ENCODE data around the gene CDH23. TPM values are rescaled to one million over a fixed set of nuclear protein-coding genes. Genes with fewer than 3 reads are reported as not detected.

Gene CDH23
- polyA plus RNA-seq, 2 donors = 1.6 to 3.2 TPM

DNA sequence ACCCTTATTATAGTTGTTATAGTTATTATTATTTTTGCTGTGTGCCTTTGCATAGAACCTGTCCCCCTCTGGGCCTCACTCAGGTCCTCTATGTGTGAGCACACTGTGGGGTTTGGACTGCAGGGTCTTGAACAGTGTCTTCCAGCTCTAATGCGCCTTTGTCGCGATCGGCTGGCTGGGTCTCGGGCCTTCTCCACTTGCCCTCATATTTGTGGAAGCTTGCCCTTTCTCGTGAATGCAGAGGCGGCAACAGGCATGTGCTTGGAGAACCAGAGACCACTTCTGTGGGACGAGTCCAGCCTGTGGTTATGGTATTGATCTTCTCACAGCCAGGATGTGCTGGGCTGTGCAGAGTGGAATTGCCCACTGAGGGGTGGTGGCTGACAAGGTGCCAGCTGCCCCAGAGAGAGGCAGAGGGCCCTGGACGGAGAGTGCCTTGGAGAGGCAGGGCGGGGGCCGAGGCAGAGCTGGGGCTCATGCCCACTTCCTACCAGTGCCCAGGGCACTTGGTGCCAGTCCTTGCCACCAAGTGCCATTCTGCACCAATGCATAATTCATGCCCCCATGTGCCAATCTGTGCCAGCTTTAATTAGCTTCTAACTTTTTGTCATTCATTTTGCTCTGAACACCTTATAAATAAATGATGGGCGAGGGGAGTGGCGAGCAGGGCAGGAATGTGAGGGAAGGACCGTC is 6.8 kb upstream of the CDH23 start:
- Histone ChIP-seq H3K36me3 (ENCODE audit: control insufficient read depth in 2 of 2, insufficient read depth in 2 of 2, low read length in 1 of 2) (no peaks in the 10 kb centered on the region), H3K4me1 (ENCODE audit: control insufficient read depth in 2 of 2, insufficient read depth in 2 of 2, low read length in 1 of 2) (no peaks in the 10 kb centered on the region), H3K27me3 (ENCODE audit: control insufficient read depth in 1 of 2, insufficient read depth in 2 of 2, low read length in 2 of 2) (no peaks in the 10 kb centered on the region), H3K4me3 (ENCODE audit: low read depth in 1 of 2, low read length in 2 of 2) (no peak overlapping the region), H3K9me3 (ENCODE audit: control insufficient read depth in 2 of 2, insufficient read depth in 1 of 2, low read depth in 1 of 2, low read length in 1 of 2) (no peaks in the 10 kb centered on the region), H3K27ac (ENCODE audit: low read depth in 2 of 2, low read length in 1 of 2) (no peak overlapping the region)
- WGBS, 2 donors = 80 to 85% methylated on average over 14 of the region's 14 CpGs

DNA sequence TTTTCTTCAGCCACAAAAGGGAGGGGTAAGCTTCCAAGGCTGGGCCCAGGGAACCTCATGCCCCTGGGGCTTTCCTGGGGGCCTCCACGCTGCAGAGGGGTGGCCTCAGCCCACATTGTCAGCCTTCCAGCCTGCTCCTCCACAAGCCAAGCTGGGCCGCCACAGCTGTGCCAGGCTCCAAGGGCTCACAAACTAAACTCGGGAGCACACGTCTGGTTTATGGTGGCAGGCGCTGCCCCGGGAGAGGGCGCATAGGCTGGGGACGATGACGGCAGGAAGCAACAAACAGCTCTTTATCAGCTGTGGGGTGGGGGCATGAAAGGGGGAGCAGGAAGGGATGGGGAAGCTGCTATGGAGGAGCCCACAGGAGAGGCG is 6.3 kb upstream of the CDH23 start:
- Histone ChIP-seq H3K27me3 (ENCODE audit: control insufficient read depth in 1 of 2, insufficient read depth in 2 of 2, low read length in 2 of 2) (no peaks in the 10 kb centered on the region), H3K36me3 (ENCODE audit: control insufficient read depth in 2 of 2, insufficient read depth in 2 of 2, low read length in 1 of 2) (no peaks in the 10 kb centered on the region), H3K4me1 (ENCODE audit: control insufficient read depth in 2 of 2, insufficient read depth in 2 of 2, low read length in 1 of 2) (no peaks in the 10 kb centered on the region), H3K4me3 (ENCODE audit: low read depth in 1 of 2, low read length in 2 of 2) (no peak overlapping the region), H3K27ac (ENCODE audit: low read depth in 2 of 2, low read length in 1 of 2) (no peak overlapping the region), H3K9me3 (ENCODE audit: control insufficient read depth in 2 of 2, insufficient read depth in 1 of 2, low read depth in 1 of 2, low read length in 1 of 2) (no peaks in the 10 kb centered on the region)
- WGBS, 2 donors = 33 to 41% methylated on average over 10 of the region's 10 CpGs

DNA sequence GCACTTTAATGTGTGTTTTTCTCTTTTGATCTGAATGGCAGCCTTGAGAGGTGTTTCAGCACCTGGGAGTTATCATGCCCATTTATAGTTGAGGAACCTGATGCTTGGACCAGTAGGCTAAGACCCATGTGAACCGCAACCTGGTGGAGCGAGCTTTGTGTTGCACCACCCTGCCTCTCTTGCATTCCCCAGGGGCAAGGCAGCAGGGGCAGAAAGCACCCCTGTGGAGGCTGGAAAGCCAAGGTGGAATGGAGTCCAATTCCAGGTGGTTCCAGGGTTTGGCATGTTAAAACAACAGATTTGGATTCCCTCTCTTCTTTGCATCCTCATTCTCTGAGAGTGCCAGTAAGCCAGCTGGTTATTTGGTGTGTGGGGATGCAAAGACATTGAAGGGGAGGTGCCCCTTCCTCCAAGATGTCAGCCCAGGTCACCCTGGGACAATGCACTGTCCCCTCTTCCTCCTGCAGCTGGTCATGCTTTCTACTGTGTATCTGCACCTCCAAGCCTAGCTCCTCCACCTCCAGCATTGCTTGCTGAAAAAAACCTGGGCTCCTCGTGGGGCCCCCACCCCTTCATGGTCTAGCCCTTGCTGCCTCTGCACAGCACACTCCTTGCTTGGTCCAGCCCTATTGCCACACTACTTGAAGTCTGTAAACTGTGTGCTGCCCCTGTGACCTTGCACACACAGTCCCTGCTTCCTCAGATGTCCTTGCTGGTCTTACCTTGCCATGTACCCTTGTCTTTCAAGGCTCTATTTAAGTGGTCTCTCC is 5.6 kb upstream of the CDH23 start:
- Histone ChIP-seq H3K4me1 (ENCODE audit: control insufficient read depth in 2 of 2, insufficient read depth in 2 of 2, low read length in 1 of 2) (no peaks in the 10 kb centered on the region), H3K27ac (ENCODE audit: low read depth in 2 of 2, low read length in 1 of 2) (no peak overlapping the region), H3K27me3 (ENCODE audit: control insufficient read depth in 1 of 2, insufficient read depth in 2 of 2, low read length in 2 of 2) (no peaks in the 10 kb centered on the region), H3K9me3 (ENCODE audit: control insufficient read depth in 2 of 2, insufficient read depth in 1 of 2, low read depth in 1 of 2, low read length in 1 of 2) (no peaks in the 10 kb centered on the region), H3K4me3 (ENCODE audit: low read depth in 1 of 2, low read length in 2 of 2) (no peak overlapping the region), H3K36me3 (ENCODE audit: control insufficient read depth in 2 of 2, insufficient read depth in 2 of 2, low read length in 1 of 2) (no peaks in the 10 kb centered on the region)
- WGBS, 2 donors = 61 to 62% methylated on average over 3 of the region's 3 CpGs

DNA sequence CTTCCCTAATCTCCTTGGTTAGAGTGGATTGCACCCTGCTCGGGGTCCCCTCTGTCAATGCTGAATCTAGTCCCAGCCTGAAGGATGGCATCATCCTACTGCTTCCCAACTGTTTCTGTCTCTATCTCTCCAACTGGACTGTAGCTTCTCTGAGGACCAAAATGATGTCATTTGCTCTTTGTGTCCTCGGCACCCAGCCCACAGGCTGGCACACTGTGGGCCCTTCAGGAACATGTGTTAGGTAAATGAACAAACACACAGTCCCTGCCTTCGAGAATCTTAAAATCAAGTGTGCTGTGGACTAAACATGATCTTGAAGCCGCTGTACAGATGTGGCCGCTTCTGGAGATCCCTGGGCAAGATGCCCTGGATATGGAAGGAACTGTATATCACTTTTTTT is 5.0 kb upstream of the CDH23 start:
- Histone ChIP-seq H3K4me1 (ENCODE audit: control insufficient read depth in 2 of 2, insufficient read depth in 2 of 2, low read length in 1 of 2) (peaks cover 0 to 2% of the 10 kb centered on the region in 2 donors), H3K27ac (ENCODE audit: low read depth in 2 of 2, low read length in 1 of 2) (no peak overlapping the region), H3K4me3 (ENCODE audit: low read depth in 1 of 2, low read length in 2 of 2) (no peak overlapping the region), H3K36me3 (ENCODE audit: control insufficient read depth in 2 of 2, insufficient read depth in 2 of 2, low read length in 1 of 2) (no peaks in the 10 kb centered on the region), H3K9me3 (ENCODE audit: control insufficient read depth in 2 of 2, insufficient read depth in 1 of 2, low read depth in 1 of 2, low read length in 1 of 2) (no peaks in the 10 kb centered on the region), H3K27me3 (ENCODE audit: control insufficient read depth in 1 of 2, insufficient read depth in 2 of 2, low read length in 2 of 2) (no peaks in the 10 kb centered on the region)
- 79 to 85% methylated on average over 5 of the region's 5 CpGs for WGBS, 2 donors

DNA sequence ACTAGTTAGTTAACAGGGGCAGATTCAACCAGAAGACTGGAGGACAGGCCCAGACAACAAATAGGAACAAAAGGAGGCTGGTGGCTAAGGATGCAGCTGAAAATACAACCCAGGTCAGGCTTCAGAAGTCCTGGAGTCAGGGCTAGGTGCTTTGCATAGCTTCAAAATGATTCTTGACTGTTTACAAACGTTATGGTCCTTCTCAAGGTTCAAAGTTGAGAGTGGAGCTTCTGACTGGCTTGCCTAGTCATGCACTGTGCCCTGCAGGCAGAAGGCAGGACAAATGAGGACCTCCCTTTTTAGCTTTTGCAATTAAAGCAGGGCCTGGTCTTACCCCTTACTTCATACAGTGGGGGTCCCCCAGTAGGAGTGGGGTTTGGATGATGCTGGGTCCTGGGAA is 4.4 kb upstream of the CDH23 start:
- Histone ChIP-seq H3K4me3 (ENCODE audit: low read depth in 1 of 2, low read length in 2 of 2) (no peak overlapping the region), H3K27ac (ENCODE audit: low read depth in 2 of 2, low read length in 1 of 2) (no peak overlapping the region), H3K4me1 (ENCODE audit: control insufficient read depth in 2 of 2, insufficient read depth in 2 of 2, low read length in 1 of 2) (peaks cover 0 to 5% of the 10 kb centered on the region in 2 donors), H3K27me3 (ENCODE audit: control insufficient read depth in 1 of 2, insufficient read depth in 2 of 2, low read length in 2 of 2) (no peaks in the 10 kb centered on the region), H3K9me3 (ENCODE audit: control insufficient read depth in 2 of 2, insufficient read depth in 1 of 2, low read depth in 1 of 2, low read length in 1 of 2) (no peaks in the 10 kb centered on the region), H3K36me3 (ENCODE audit: control insufficient read depth in 2 of 2, insufficient read depth in 2 of 2, low read length in 1 of 2) (no peaks in the 10 kb centered on the region)
- 15 to 17% methylated on average over 1 of the region's 1 CpG for WGBS, 2 donors

DNA sequence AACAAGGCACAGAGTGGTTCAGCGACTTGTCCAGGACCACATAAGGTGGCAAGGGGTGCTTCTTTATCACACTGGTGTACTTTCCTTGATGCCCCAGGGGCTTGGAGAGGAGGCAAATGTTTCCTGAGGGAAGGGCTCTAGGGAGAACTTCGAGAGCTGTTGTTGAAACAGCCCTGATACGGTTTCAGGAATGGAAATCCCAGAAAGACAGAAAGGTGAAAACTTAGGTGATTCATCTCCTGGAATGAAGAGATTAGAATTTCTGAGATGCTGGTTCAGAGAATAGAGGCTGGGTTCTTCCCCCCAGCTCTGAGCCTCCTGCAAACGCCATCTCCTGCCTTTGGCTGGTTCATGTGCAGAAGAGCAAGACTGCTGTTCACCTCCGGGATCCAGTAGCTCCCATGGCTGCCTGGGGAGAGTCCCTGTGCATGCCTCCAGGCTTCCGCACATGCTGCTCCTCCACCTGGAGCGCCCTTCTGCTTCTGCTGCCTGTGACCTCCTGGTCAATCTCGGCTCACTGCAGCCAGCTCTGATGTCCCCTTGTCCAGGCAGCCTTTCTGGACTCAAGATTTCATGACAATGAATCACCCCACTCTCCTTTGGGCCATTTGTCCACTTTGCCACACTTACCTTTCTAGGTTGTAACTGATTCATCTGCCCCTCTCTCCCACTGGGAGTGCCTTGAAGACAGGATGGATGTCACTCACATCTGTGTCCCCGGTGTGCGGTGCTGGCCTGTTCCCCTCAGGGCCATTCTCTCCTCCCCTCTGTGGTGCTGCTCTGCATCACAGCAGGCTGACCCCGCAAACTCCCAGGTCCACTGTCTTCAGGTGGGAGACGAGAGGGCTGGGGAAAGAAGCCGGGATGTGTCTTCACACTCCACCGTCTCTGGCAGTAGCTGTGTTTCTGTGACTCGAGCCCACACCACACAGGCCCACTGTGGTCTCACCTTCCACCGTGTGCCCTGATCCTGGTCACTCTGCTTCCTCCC is 3.6 kb upstream of the CDH23 start:
- Histone ChIP-seq H3K36me3 (ENCODE audit: control insufficient read depth in 2 of 2, insufficient read depth in 2 of 2, low read length in 1 of 2) (no peaks in the 10 kb centered on the region), H3K4me3 (ENCODE audit: low read depth in 1 of 2, low read length in 2 of 2) (no peak overlapping the region), H3K4me1 (ENCODE audit: control insufficient read depth in 2 of 2, insufficient read depth in 2 of 2, low read length in 1 of 2) (peaks cover 0 to 12% of the 10 kb centered on the region in 2 donors), H3K27me3 (ENCODE audit: control insufficient read depth in 1 of 2, insufficient read depth in 2 of 2, low read length in 2 of 2) (peaks cover 0 to 4% of the 10 kb centered on the region in 2 donors), H3K27ac (ENCODE audit: low read depth in 2 of 2, low read length in 1 of 2) (no peak overlapping the region), H3K9me3 (ENCODE audit: control insufficient read depth in 2 of 2, insufficient read depth in 1 of 2, low read depth in 1 of 2, low read length in 1 of 2) (no peaks in the 10 kb centered on the region)
- WGBS, 2 donors = 80 to 81% methylated on average over 16 of the region's 16 CpGs

DNA sequence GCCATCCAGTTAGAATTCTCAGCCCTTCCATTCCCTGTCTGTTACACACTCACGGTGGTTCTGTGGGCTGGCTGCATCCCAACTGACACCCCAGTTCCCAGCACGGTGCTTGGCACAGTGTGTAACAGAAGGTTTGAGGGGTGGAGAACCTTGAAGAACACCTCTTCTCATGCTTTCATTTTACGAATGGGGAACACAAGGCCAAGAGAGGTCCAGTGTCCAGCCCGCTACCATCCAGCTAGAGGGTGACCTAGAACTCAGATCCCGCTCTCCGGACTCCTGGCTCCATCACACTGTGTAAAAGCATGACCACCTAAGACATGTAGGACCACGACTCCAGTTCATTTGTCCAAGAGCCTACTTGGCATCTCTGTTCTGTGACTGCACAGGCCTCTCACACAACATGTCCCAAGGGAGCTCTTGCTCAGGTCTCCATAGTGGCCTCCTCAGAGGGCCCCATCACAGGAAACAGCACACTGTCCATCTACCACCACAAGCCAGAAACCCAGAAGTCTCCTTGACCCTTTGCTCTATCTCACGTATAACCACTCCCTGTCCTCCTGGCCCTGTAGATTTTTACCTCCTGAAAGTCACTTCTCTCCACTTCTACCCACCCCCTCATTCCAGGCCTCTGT is 2.8 kb upstream of the CDH23 start:
- Histone ChIP-seq H3K27me3 (ENCODE audit: control insufficient read depth in 1 of 2, insufficient read depth in 2 of 2, low read length in 2 of 2) (peaks cover 0 to 7% of the 10 kb centered on the region in 2 donors), H3K36me3 (ENCODE audit: control insufficient read depth in 2 of 2, insufficient read depth in 2 of 2, low read length in 1 of 2) (no peaks in the 10 kb centered on the region), H3K9me3 (ENCODE audit: control insufficient read depth in 2 of 2, insufficient read depth in 1 of 2, low read depth in 1 of 2, low read length in 1 of 2) (no peaks in the 10 kb centered on the region), H3K4me1 (ENCODE audit: control insufficient read depth in 2 of 2, insufficient read depth in 2 of 2, low read length in 1 of 2) (peaks cover 0 to 14% of the 10 kb centered on the region in 2 donors), H3K4me3 (ENCODE audit: low read depth in 1 of 2, low read length in 2 of 2) (no peak overlapping the region), H3K27ac (ENCODE audit: low read depth in 2 of 2, low read length in 1 of 2) (no peak overlapping the region)
- WGBS, 2 donors = 90 to 92% methylated on average over 8 of the region's 8 CpGs

DNA sequence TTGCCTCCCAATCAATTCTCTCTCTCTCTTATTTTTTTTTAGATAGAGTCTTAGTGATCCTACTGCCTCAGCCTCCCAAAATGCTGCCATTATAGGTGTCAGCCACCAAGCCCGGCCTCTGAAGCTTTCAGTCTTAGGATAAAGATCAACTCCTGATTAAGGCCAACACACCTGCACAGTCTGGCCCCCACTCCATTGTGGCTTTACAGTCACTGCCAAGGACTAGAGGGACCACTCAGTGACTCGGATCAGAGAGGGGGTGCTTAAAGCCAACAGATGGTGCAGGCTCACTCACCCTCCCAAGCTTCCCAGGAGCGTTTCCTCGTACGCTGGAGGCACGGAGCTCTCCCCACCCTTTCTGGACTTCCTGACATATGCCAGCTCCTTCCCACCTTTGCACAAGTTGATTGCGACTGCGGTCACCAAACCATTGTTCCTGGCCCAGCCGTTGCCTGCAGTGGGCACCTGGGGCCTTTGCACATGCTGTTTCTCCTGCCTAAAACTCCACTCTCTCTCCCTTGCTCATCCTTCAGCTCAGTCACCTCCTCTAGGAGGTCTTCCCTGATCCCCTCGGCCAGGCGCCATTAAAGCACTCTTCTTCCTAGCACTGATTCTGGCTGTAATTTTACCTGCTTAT is 1.7 kb upstream of the CDH23 start:
- peaks cover 0 to 14% of the 10 kb centered on the region in 2 donors for H3K4me1 ChIP-seq (ENCODE audit: control insufficient read depth in 2 of 2, insufficient read depth in 2 of 2, low read length in 1 of 2)
- WGBS, 2 donors = 92 to 93% methylated on average over 11 of the region's 11 CpGs
- H3K27me3 ChIP-seq (ENCODE audit: control insufficient read depth in 1 of 2, insufficient read depth in 2 of 2, low read length in 2 of 2) = peaks cover 0 to 7% of the 10 kb centered on the region in 2 donors

More for the DNA sequence above, 1.7 kb upstream of the CDH23 start:
- no peaks in the 10 kb centered on the region for H3K9me3 ChIP-seq (ENCODE audit: control insufficient read depth in 2 of 2, insufficient read depth in 1 of 2, low read depth in 1 of 2, low read length in 1 of 2)
- H3K36me3 ChIP-seq (ENCODE audit: control insufficient read depth in 2 of 2, insufficient read depth in 2 of 2, low read length in 1 of 2) = no peaks in the 10 kb centered on the region
- H3K27ac ChIP-seq (ENCODE audit: low read depth in 2 of 2, low read length in 1 of 2) = no peak overlapping the region
- no peak overlapping the region for H3K4me3 ChIP-seq (ENCODE audit: low read depth in 1 of 2, low read length in 2 of 2)

All from esophagus (tissue), 2 donors.